ENCODE results near the gene CHRNG. TPM values are rescaled to one million over a fixed set of nuclear protein-coding genes. Genes with fewer than 3 reads are reported as not detected.

Gene CHRNG, protein sequence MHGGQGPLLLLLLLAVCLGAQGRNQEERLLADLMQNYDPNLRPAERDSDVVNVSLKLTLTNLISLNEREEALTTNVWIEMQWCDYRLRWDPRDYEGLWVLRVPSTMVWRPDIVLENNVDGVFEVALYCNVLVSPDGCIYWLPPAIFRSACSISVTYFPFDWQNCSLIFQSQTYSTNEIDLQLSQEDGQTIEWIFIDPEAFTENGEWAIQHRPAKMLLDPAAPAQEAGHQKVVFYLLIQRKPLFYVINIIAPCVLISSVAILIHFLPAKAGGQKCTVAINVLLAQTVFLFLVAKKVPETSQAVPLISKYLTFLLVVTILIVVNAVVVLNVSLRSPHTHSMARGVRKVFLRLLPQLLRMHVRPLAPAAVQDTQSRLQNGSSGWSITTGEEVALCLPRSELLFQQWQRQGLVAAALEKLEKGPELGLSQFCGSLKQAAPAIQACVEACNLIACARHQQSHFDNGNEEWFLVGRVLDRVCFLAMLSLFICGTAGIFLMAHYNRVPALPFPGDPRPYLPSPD
- not detected for total RNA-seq

DNA sequence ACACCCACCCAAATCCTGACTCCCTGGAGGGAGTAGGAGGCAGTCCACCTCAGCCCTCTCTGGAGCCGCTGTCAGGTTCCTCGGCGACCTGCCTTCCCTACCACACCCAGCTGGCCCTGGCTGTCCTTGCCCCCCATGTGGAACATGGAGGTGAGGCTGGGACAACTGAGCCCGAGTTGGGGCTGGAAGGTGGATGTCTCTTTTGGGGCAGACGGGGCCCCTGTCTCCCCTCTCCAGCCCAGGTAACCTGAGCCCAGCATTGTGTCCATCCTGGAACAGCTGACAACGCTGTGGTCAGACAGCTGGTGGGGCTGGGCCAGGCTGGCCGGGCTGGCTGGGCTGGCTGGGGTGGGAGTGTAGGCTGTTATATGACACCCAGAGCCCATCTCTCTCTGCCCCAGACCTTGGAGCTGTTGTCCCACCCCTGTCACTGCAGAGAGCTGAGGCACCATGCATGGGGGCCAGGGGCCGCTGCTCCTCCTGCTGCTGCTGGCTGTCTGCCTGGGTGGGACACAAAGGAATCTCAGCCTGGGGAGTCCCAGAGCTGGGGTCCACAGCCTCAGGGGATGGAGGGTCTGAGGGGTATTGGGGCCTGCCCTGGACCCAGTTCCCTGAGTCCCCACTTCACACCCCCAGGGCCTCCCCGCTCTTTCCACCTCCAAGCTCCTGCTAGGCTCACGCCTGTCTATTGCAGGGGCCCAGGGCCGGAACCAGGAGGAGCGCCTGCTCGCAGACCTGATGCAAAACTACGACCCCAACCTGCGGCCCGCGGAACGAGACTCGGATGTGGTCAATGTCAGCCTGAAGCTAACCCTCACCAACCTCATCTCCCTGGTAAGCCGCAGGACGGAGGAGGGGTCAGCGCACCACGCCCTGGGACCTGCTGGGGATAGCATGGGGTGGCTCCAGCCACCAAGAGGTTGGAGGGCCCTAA is at the start of gene CHRNG:
Gene CHRNG (plus strand): TSS at position 395 of the 934 bp plus-strand sequence. CDS start 56 bp downstream, at position 451.
- H3K4me3 Mint-ChIP-seq, result no peak within 1 kb of the TSS
- peaks cover 2% of the 10 kb centered on the region for H3K9me3 Mint-ChIP-seq
- H3K4me1 Mint-ChIP-seq, result peaks cover 9% of the 10 kb centered on the region
- DNase-seq (no peak), ATAC-seq (ENCODE audit: low read depth) (no peak)
- peaks cover 5% of the 10 kb centered on the region for H3K36me3 Mint-ChIP-seq
- POLR2A ChIA-PET, result interaction anchor here (1.0 to 1.1 kb wide), 2 partner anchors 8 to 11 kb away, joined by 4 to 5 read pairs; partner anchors contain the start of genes EIF4E2 and TIGD1
- H3K27ac Mint-ChIP-seq, result no peak within 1 kb of the TSS
- H3K27me3 Mint-ChIP-seq, result peaks cover 7% of the 10 kb centered on the region

DNA sequence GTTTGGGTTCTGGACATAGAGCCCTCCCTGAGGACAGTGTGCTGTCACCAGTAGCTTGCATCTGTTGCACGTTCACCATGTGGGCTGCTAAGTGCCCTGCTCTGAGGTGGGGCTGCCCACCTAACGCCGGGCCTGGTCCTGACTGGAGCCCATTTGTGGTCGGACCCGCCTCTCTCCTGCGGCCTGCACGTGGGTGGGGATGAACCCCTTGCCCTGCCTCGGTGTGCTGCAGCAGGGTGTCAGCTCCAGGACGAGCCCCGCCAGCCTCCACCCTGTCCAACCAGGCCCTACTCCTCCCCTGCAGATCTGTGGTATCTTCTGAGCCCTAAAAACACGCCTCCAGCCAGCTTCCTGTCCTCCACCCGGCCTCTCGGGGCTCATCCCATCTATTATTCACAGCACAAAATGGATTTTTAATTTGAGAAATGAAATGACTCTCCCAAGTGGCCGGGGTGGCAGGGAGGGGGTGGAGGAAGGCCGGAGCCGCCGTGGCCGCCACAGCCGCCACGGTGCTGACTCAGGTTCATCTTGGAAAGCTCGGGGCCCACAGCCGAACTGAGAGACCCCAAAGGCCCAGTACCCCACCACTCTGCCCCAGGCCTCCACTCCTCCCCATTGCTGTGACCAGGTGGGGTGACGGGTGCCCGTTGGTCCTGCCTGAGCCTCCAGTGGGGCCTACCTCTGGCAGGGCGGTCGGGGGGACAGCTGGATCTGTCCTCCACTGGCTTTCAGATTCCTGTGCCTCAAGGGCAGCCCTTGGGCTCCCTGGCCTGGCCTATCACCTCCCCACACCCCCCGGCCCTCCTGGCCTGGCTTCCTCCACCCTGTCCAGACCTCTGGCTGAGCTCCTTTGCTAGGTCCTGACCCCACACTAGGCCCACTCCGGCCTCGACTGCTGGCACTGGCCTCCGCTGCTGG is 49.0 kb upstream of the CHRNG start:
- Mint-ChIP-seq H3K4me3 (no peak overlapping the region), H3K27ac (no peak overlapping the region), H3K36me3 (no peaks in the 10 kb centered on the region), H3K27me3 (peaks cover 30% of the 10 kb centered on the region), H3K9me3 (no peaks in the 10 kb centered on the region), H3K4me1 (no peaks in the 10 kb centered on the region)
- ATAC-seq (ENCODE audit: low read depth) (no peak), DNase-seq (peak; percentile 25)
- POLR2A ChIA-PET, result no interaction called here

DNA sequence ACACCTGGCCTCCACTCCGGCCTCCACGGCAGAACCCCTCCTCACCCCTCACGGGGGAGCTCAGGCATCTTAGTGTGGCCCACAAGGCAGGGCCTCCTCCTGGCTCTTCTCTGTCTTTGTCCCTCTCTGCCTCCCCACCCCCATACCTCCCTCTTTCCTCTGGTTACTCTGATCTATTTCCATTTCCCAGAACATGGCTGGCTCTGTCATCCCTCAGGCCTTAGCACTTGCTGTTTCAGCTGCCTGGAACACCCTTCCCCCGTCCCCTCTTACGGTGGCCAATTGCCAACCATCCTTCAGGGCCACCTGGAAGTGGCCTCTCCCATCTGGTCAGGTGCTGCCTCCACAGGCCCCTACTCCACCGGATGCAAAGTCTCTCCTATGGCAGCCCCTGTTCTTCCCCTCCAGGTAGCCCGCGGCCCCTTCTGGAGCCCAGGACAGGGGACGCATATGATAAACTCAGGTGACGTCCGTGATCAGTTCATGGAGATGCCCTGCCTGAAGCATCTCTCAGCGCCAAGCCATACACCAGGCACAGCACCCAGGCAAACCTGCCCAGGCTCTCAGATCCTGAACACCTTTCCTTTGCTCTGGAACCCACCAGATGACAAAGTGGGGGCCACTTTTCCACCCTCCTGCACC is 48.2 kb upstream of the CHRNG start:
- DNase-seq (no peak), ATAC-seq (ENCODE audit: low read depth) (no peak)
- H3K36me3 Mint-ChIP-seq, result no peaks in the 10 kb centered on the region
- POLR2A ChIA-PET, result no interaction called here
- no peak overlapping the region for H3K27ac Mint-ChIP-seq
- peaks cover 28% of the 10 kb centered on the region for H3K27me3 Mint-ChIP-seq
- no peaks in the 10 kb centered on the region for H3K9me3 Mint-ChIP-seq
- no peak overlapping the region for H3K4me3 Mint-ChIP-seq
- H3K4me1 Mint-ChIP-seq, result no peaks in the 10 kb centered on the region

DNA sequence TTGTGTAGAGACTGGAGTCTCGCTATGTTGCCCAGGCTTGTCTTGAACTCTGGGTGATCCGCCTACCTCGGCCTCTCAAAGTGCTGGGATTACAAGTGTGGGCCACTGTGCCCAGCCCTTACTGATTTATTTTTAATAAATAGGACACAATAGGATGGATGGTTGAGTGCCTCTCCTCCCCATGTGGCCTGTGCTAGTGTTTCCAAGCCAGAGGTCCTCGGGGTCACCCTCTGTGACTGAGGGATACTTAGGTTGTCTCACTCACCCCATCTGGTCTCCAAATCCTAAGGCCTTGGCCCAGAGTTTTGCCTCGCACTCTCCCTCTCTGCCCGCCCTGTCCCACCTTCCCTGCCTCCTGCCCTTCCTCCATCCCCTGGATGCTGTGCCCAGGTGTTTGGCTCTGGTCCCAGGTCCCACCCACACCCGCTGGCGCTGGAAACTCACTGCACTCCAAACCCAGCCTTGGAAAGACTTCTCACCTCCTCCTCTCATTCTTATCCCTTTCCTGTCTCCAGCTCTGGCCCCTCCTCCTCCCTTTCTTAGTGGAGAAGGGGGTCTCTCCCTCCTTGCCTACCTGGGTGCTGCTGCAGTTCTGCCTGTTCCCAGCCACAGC is 47.1 kb upstream of the CHRNG start:
- Mint-ChIP-seq H3K36me3 (no peaks in the 10 kb centered on the region), H3K27me3 (peaks cover 23% of the 10 kb centered on the region), H3K9me3 (no peaks in the 10 kb centered on the region), H3K4me1 (no peaks in the 10 kb centered on the region), H3K27ac (no peak overlapping the region), H3K4me3 (no peak overlapping the region)
- POLR2A ChIA-PET, result no interaction called here
- DNase-seq (no peak), ATAC-seq (ENCODE audit: low read depth) (no peak)

DNA sequence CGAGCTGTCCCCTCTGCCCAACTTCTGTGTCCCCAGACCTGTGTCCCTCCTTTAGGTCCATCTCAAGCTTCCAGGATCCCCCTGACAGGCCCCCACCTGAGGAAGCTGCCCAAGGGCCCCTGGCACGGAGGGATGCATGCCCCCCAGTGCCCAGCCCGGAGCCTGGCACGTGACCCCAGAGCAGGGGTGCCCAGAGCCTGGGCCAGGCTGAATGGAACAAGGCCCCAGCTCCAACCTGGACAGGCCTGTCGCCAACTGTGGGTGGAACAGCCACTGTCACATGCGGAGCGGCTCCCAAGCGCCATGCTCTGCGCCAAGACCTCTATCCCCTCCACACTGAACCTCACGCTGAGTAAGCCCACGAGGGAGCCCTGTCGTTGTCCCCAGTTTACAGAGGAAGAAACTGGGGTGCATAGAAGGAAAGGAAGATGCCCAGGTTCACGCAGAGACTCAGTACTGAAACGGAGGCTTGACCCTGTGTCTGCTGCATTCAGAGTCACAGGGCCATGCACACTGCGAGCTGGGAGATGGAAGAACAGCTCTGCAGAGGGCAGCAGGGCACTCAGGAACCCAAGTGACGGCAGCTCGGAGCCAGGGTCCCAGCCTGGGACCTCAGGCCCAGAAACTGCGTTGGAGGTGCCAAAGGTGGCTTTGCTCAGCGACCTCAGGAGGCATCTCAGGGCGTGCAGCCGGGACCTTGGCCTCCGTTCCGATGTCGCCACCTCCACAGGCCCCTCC is 46.4 kb upstream of the CHRNG start:
- Mint-ChIP-seq H3K27me3 (peaks cover 20% of the 10 kb centered on the region), H3K36me3 (no peaks in the 10 kb centered on the region), H3K4me3 (no peak overlapping the region), H3K4me1 (no peaks in the 10 kb centered on the region), H3K27ac (no peak overlapping the region), H3K9me3 (no peaks in the 10 kb centered on the region)
- DNase-seq, result no peak
- POLR2A ChIA-PET, result no interaction called here
- ATAC-seq (ENCODE audit: low read depth), result no peak

DNA sequence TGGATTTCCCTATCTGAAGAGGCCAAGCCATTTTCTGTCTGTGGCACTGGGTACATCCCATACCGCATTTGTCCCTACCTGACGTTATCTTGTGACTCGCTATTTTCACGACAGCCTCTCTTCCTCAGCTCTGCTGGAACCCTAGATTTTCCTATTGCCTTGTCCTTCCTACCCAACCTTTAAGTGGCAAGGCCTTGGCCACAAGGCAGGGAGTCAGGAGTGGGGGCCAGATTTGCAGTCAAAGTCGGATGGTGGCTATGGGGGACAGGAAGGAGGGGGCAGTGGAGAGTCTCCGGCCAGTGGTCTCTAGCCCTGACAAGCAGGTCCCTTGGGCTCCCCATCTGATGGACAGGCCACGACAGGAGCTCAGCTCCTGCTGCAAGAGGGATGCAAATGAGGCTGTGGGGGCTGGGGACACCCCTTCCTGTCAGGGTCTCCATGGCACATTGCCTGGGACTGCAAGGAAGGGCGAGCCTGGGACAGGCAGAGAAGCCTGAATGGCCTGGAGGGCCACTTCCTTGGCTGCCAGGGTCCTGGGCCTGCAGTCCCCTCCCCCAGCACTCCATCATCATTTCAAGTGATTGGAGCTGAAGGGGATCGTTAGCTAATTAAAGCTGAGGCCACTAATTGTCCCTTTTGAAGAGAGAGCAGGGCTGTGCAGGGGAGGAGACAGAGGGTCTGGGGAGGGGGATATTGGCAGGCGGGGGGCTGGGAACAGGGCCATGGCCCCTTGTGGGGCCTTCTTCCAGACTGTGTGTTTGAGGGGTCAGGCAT is 45.6 kb upstream of the CHRNG start:
- Mint-ChIP-seq H3K36me3 (no peaks in the 10 kb centered on the region), H3K4me3 (no peak overlapping the region), H3K27ac (no peak overlapping the region), H3K4me1 (no peaks in the 10 kb centered on the region), H3K9me3 (no peaks in the 10 kb centered on the region), H3K27me3 (peaks cover 13% of the 10 kb centered on the region)
- DNase-seq, result no peak
- ATAC-seq (ENCODE audit: low read depth), result no peak
- POLR2A ChIA-PET, result no interaction called here

DNA sequence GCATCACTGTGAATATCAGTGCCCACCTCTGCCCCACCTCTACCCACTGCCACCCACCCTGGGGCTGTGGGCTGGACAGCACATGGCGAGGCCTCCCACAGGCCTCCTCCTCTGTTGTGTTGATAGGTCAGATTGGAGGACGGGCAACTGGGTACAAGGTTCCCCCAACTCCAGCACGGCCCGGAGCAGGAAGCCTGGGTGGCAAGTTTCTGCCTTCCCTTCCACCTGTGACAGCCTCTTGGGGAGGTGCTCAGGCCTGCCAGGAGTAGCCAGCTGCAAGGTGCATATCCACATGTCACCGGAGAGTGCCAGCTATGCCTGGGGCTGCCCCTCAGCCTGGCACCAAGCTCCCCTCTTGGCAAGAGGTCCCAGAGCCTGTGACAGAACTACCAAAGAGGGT is 45.0 kb upstream of the CHRNG start:
- Mint-ChIP-seq H3K36me3 (no peaks in the 10 kb centered on the region), H3K4me3 (no peak overlapping the region), H3K9me3 (no peaks in the 10 kb centered on the region), H3K4me1 (no peaks in the 10 kb centered on the region), H3K27me3 (peaks cover 7% of the 10 kb centered on the region), H3K27ac (no peak overlapping the region)
- no peak for ATAC-seq (ENCODE audit: low read depth)
- POLR2A ChIA-PET, result no interaction called here
- no peak for DNase-seq

DNA sequence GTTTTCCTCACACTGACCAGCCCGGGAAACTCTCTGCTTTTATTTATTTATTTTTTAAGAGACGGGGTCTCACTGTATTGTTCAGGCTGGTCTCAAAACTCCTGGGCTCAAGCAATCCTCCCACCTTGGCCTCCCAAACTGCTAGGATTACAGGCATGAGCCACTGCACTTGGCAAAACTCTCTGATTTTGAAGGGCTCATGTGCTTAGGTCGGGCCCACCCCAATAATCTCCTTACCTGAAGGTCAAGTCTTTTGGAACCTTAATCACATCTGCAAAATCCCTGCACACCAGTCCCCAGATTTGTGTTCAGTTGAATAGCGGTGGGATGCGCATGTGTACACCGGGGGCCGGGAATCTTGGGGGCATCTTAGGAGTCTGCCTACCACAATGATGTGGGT is 44.2 kb upstream of the CHRNG start:
- Mint-ChIP-seq H3K4me1 (no peaks in the 10 kb centered on the region), H3K27me3 (peaks cover 2% of the 10 kb centered on the region), H3K27ac (no peak overlapping the region), H3K4me3 (no peak overlapping the region), H3K36me3 (no peaks in the 10 kb centered on the region), H3K9me3 (no peaks in the 10 kb centered on the region)
- POLR2A ChIA-PET, result no interaction called here
- ATAC-seq (ENCODE audit: low read depth) (no peak), DNase-seq (no peak)

DNA sequence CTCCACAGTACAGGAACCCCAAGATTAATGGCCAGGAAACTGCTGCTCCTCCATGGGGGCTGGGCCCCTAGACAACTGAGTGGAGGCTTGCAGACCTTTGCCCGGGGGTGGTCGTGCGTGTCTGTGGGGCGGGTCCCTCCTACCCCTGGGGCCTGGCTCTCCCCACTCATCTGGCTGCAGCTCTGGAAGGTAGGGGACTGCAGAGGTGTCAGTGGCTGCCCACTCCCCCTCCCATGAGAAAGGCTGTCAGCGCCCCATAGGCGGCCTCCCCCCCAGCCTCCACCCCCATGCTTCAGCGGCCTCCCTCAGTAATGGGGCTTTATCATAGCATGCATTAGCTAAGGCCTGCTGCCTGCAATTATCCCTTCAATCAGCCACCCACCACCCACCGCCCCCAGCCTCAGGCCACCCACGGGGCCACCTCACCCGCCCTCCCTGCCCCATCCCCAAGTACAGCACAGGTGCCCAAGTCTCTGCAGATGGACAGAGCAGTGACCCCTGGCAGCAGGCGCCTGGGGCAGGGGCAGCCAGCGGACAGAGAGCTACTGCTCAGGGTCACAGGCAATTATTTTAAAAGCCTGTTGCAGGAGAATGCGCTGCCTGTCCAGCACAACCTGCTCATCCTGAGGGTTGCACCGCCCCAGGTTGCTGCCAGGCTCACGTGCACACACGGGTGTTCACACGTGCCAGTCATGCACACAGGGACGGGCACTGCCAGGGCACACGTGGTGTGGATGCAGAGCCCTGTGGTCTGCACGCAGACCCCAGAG is 42.8 kb upstream of the CHRNG start:
- DNase-seq (no peak), ATAC-seq (ENCODE audit: low read depth) (no peak)
- POLR2A ChIA-PET, result no interaction called here
- H3K27me3 Mint-ChIP-seq, result peaks cover 5% of the 10 kb centered on the region
- no peaks in the 10 kb centered on the region for H3K9me3 Mint-ChIP-seq
- no peak overlapping the region for H3K4me3 Mint-ChIP-seq
- H3K4me1 Mint-ChIP-seq, result no peaks in the 10 kb centered on the region
- H3K36me3 Mint-ChIP-seq, result no peaks in the 10 kb centered on the region
- no peak overlapping the region for H3K27ac Mint-ChIP-seq

DNA sequence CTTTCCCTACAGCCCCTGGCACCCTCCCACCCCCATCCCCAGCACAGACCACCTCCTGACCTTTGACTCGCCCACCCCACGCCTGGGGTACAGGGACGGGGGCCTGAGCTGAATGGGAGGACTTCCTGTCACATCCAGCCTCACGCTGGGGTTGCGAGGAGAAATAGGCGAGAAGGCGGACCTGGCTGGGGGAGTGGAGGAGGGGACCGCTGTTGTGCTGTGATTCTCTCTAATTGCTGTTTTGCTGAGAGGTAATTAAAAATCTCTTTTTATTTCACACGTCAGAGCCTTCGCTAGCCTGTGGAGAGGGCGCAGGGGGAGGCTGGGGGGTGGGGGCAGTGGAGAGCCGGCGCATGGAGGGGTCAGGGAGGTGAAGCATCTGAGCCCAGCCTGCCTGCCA is 42.1 kb upstream of the CHRNG start:
- Mint-ChIP-seq H3K27ac (no peak overlapping the region), H3K9me3 (no peaks in the 10 kb centered on the region), H3K4me1 (peaks cover under 1% of the 10 kb centered on the region), H3K4me3 (no peak overlapping the region), H3K27me3 (peaks cover 10% of the 10 kb centered on the region), H3K36me3 (no peaks in the 10 kb centered on the region)
- POLR2A ChIA-PET, result no interaction called here
- ATAC-seq (ENCODE audit: low read depth) (no peak), DNase-seq (no peak)

DNA sequence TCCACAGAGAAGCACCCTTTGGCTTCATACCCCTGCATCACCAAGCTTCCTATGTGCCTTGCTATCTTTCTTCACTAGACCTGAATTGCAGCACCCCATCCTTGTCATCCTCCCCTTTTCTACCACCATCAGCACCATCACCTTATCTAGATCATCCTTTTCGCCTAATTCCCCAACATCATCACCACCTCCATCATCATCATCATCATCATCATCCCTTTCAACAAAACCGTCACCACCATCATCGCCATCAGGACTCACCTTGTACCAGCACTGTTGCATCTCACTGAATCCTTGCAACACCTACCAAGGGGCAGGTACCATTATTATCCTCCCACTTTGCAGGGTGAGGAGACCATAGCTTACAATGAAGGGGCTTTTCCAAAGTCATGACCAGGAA is 41.0 kb upstream of the CHRNG start:
- Mint-ChIP-seq H3K27ac (no peak overlapping the region), H3K4me3 (no peak overlapping the region), H3K36me3 (no peaks in the 10 kb centered on the region), H3K4me1 (peaks cover 4% of the 10 kb centered on the region), H3K27me3 (peaks cover 14% of the 10 kb centered on the region), H3K9me3 (no peaks in the 10 kb centered on the region)
- ATAC-seq (ENCODE audit: low read depth), result no peak
- POLR2A ChIA-PET, result no interaction called here
- no peak for DNase-seq
